ENCODE results near the gene G6PC2.
"Not testable (repeated sequence)": the region's sequence is repeated elsewhere in the genome, so short reads cannot be mapped to it uniquely, and the experiment has no call there.

Gene G6PC2, protein sequence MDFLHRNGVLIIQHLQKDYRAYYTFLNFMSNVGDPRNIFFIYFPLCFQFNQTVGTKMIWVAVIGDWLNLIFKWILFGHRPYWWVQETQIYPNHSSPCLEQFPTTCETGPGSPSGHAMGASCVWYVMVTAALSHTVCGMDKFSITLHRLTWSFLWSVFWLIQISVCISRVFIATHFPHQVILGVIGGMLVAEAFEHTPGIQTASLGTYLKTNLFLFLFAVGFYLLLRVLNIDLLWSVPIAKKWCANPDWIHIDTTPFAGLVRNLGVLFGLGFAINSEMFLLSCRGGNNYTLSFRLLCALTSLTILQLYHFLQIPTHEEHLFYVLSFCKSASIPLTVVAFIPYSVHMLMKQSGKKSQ

DNA sequence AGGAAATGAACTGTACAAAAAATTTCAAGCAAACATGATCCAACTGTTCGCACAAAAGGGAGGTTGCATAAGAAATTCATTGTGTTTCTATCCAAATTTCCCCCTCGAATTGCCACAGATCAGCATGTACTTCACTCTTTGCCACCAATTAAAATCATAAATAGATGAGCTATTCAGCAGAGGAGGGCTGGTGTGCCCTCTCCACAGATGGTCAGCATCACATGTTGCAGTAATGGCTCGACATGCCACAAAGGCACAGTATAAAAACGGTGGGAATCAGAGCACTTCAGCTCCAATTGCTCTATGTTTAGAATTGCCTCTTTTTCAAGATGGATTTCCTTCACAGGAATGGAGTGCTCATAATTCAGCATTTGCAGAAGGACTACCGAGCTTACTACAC lies at the start of gene G6PC2:
Gene G6PC2 (plus strand): TSS at position 289 of the 400 bp plus-strand sequence. CDS start 41 bp downstream, at position 330.
- no peak for DNase-seq

DNA sequence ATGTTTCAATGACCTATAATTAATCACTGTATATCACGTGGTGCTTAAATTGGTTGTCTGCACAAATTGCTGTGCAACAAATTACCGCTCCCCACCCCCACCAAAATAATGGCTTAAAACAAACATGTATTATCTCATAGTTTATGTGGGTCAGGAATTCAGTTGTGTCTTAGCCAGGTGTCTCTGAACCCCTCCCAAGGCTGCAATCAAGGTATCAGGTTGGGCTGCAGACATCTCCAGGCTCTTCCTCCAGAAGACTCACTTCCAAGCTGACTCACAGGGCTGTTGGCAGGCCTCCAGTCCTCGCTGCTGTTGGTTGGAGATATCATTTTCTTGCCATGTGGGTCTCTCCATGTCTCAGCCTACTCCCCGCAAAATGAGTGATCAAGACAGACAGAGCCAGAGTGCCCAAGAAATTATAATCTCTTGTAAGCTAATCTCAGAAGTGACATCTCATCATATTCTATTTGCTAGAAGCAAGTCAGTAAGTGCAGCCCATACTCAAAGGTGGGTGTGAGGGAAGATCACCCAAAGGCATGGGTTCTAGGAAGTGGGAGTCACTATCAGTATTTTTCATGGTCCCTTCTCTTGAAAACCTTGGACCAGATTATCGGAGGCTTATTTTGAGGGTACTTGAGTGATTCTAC lies 49.3 kb upstream of the G6PC2 start:
- DNase-seq: no peak

DNA sequence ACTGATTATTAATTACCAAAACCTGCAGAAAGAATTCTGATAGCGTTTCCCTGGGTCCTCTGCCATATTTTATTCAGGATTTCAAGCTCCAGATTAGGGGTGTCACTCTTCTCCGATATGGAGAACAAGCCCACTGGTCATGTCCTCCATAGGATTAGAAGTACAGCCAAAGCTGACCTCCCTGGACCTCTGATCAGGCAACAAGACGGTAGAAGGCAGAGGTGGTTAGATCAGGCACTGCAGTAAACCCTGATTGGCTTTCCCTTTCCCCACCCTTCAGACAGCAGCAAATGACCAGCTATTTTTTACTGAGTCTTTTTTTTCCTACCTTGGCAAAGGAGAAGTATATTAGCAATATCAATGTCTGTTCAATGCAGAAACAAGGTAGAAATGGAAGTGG lies 48.6 kb upstream of the G6PC2 start:
- DNase-seq: no peak

DNA sequence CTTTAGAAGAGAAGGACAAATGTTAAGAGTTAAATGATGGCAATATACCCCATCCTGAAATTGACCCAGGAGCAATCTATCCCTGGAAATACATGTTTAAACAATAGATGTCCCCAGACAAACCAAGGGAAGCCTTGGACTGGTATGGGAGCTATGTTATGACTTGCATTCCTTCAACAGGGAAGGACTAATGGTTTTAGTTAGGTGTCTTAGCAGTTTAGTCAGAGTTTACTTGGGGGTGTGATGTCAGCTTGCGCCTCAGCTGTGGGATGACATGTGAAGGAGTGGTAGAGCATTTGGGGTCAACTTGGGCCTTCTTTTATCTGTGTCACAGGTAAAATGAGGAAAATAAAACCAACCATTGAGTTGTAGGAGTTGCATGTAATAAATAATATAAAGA lies 47.6 kb upstream of the G6PC2 start:
- DNase-seq: no peak

DNA sequence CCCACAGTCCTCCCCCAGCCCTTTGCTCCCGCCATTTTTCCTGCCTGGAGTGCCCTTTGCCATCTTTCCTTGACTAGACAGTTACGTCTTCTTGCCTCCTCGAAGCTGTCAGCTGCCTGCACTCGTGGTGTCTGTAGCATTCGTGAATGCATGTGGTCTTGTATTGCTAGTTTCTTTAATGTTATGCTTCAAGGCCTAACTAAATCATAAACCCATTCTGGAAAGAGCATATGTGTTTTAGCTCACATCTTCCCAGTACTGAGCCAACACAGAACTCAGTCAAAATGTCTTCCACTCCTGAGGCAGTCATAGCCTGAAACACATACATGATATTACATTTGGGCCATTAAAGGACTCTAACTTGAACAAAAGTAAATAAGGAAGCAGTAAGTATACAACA lies 46.4 kb upstream of the G6PC2 start:
- no peak for DNase-seq

DNA sequence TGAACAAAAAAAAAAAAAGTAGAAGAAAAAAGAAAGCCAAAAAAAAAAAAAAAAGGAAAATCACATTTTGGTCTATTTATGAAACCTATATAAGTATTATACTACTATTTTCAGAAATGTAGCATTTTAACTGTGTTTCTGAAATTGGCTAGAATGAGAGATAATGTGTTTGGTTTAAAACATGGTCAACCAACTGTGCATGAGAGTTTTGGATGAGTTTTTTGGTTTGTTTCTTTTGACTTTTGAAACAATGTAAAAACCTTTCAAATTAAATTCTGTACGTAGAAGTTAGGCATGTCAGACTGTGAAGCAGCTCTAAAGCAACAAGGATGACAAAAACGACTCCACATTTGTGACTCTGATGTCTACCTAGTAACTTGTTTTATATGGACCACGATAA lies 45.5 kb upstream of the G6PC2 start:
- no peak for DNase-seq

DNA sequence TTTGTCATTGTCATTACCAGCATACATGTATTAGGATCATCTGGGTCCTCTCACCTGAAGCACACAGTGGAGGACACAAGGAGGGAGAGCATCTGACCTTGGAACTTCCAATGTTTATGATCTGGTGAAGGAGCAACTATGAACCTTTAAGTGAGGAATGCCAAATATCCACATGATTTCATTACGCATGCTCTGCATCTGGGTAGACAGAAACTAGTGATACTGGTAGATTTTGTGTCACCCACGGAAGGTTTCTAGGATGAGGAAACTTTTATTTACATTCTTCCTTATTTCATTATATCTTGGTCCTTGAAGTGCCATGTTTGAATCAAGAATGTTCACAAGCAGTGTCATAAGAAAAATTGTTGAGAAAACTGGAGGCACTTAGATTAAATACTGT lies 42.9 kb upstream of the G6PC2 start:
- DNase-seq: no peak

DNA sequence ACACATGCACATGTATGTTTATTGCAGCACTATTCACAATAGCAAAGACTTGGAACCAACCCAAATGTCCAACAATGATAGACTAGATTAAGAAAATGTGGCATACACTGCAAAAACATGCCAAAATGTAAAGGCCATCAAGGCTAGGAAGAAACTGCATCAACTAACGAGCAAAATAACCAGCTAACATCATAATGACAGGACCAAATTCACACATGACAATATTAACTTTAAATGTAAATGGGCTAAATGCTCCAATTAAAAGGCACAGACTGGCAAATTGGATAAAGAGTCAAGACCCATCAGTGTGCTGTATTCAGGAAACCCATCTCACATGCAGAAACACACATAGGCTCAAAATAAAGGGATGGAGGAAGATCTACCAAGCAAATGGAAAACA lies 33.9 kb upstream of the G6PC2 start:
- not testable (repeated sequence) for DNase-seq

DNA sequence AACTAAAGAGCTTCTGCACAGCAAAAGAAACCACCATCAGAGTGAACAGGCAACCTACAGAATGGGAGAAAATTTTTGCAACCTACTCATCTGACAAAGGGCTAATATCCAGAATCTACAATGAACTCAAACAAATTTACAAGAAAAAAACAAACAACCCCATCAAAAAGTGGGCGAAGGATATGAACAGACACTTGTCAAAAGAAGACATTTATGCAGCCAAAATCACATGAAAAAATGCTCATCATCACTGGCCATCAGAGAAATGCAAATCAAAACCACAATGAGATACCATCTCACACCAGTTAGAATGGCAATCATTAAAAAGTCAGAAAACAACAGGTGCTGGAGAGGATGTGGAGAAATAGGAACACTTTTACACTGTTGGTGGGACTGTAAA lies 30.7 kb upstream of the G6PC2 start:
- DNase-seq: not testable (repeated sequence)

DNA sequence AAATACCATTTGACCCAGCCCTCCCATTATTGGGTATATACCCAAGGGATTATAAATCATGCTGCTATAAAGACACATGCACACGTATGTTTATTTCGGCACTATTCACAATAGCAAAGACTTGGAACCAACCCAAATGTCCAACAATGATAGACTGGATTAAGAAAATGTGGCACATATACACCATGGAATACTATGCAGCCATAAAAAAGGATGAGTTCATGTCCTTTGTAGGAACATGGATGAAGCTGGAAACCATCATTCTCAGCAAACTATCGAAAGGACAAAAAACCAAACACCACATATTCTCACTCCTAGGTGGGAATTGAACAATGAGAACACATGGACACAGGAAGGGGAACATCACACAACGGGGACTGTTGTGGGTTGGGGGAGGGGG lies 30.3 kb upstream of the G6PC2 start:
- not testable (repeated sequence) for DNase-seq

DNA sequence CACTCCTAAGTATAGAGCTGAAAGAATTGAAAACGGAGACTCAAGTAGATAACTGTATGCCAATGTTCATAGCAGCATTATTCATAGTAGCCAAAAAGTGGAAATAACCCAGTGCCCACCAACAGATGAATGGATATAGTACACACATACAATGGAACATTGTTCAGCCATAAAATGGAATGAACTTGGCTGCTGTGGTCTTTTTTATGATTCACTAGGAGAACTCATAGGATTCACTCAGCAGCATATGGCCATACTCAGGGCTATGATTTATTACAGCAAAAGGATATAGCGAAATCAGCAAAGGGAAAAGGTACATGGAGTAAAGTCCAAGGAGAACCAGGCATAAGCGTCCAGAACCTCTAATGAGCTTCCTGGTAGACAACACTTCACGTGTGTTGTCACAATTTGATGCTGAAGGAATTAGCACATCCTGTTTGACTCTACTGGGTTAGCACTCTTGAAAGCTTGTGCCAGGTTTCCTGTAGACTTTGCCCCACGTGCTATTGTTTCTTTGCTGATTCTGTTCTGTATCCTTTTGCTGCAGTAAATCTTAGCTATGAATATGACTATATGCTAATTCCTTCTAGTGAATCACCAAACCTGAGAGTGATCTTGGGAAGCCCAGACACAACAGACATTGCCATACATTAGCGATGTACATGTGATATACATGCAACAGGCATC lies 26.6 kb upstream of the G6PC2 start:
- no peak for DNase-seq

DNA sequence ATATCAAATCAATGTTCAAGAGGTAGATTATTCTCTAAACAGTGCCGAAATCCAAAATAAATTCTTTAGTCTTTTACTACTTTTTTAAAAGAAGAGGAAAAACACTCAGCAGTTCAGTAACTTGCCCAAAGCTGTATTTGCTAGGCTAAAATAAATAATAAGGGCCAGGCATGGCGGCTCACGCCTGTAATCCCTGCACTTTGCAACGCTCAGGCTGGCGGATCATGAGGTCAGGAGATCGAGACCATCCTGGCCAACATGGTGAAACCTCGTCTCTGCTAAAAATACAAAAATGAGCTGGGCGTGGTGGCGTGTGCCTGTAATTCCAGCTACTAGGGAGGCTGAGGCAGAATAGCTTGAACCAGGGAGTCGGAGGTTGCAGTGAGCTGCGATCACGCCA lies 18.9 kb upstream of the G6PC2 start:
- DNase-seq: not testable (repeated sequence)

DNA sequence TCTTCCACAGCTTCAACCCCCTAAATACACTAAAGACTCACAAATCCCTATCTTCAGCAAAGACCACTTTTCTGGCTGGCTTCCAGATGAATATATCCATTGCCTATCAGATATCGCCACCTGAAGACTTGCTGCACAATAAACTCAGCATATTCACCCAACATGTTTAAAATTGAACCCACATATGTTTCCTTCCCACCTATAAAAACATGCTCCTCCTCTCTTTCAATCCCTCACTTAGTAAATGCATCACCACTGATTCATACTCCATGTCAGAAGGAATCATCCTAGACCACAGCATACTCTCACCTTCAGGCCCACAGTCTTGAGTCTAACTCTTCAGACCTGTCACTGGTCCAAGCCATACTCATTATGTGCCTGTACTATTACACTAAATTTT lies 16.1 kb upstream of the G6PC2 start:
- no peak for DNase-seq

DNA sequence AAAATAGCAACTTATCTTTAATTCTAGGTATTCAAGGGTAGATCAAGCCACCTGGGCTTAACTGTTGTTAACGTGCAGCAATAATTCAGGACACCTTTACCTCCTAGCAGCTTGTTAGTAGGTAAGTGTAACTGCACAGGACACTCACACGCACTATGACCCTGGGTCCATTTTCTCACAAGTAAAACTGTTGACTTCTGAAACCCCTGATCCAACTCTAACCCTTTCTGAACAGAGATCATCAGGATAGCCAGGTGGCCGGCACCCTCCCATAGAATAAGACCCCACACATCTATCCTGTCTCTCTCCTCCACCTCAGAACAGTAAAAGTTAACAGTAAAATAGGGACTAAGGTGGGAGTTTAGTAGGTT lies 11.5 kb upstream of the G6PC2 start:
- no peak for DNase-seq

DNA sequence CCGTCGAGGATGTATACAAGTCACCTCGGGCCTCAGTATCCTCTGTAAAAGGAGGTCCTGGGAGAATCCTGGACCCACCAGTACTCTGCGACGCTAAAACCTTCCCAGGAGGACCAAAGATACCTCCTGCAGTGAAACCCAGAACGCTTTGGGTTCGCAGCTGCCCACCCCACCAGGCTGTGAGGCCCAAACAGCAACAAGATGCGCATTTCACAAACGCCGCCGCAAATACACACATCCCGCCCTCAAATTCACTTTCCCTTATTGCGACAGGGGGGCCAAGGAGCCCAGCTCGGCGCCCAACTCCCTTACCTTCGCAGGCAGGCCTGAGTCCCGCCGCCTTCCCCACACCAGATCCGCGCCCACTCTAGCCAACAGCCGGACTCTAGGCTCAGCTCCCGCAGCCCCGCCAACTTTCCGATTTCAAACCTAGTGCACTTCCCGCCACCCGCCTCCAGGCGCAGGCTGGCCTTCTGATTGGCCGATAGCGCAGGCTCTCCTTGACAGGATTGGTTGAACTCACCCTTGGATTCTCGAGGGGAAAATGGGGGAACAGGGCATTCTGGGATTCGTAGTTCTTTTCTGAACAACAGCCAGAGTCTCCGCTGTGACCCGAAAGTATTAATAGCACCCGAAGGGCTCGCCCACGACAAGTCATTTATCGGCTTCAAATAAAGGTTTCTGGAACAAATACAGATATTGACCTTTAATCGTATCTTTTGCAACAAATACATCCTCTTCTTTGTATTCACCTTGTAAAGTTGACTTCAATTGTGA lies 10.9 kb upstream of the G6PC2 start, which contains the start of gene SPC25:
Gene SPC25 (minus strand): TSS at position 425 of the 777 bp plus-strand sequence. CDS start 911 bp downstream, outside the sequence.
- DNase-seq: peak; percentile 98

DNA sequence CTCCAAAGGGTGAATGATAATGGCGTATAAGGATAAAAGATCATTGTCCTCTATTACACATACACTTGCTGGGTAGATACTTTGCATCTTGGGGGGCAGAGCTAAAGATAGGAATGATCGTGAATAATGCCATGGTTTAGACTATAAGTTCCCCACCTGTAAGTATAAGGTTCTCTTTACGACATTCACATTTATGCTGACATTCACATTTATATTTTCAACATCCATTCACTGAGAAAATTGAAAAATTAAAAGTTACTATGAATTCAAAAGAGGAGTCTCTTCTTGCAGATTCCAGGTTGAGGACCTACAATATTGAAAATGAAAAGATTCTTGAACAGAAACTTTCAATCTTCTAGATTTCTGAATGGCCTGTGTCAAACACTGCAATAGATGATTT lies 8.8 kb upstream of the G6PC2 start:
- no peak for DNase-seq

DNA sequence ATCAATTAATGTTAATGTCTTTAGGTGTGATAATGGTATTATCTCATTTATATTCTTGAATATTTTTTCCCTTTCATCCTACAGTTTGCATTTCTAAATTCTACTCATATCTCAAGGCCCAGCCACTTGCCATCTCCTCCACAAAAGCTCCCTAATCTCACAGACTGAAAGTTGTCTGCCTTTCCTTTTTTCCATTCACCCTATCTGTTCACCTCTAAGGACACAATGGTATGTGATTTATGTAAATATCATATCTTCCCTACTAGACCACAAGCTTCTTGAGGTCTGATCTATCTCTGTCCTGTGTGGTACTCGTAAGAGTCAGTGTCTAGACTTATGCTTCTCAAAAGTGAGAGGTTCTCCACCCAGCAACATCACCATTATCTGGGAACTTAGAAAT lies 7.0 kb upstream of the G6PC2 start:
- DNase-seq: no peak

DNA sequence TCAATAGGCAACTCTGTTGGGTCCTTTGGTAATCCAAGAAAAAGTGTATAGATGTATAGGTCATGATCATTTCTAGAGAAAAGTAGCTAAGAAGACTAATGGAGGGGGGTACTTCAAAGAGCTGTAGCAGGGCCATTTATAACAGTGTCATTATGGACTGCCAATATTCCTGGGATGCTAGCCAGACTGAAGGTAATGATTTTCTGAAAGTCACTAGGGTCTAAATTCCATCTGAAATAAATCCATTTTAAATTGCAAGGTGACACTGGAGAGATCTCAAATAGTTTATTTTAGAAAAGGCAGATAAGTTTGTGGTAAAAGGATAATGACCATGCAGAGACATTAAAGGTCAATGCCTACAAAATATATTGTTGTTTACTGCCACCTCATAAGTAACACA lies 6.4 kb upstream of the G6PC2 start:
- no peak for DNase-seq

DNA sequence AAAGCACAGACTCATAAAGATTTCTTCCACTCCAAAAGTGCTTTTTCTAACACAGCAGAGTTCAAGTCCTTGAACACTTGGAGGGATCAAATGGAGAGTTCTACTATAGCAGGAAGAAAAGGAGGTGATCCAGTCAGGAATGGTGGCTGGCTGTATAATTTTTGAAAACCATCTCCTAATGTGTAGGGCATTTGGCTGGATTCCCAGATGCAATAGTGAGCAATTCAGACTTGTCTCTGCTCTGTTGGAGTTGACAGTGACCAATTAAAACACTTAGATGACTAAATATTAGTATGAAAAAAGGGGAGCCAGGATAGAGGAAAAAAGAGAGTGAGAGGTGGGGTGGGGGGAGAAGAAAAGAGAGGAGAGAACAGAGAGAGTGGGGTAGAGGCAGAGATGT lies 5.3 kb upstream of the G6PC2 start:
- DNase-seq: peak; percentile 25

DNA sequence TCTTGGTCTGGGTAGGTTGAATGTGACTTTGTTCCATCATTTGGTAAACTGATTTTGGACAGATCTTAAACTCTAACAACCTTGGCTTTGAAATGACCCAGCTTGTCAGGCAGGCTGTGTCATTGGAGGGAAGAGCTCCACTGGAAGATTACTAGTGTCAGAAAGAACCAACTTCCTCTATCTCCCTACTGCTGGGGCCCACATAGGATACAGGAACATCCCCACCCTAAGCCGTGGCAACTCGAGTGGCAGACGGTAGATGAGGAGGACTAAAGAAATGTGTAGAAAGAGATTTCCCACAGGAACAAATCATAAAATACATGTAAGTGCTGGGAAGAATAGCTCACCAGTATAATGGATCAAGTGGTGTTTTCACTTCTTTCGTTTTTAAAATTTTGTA lies 4.3 kb upstream of the G6PC2 start:
- DNase-seq: no peak

DNA sequence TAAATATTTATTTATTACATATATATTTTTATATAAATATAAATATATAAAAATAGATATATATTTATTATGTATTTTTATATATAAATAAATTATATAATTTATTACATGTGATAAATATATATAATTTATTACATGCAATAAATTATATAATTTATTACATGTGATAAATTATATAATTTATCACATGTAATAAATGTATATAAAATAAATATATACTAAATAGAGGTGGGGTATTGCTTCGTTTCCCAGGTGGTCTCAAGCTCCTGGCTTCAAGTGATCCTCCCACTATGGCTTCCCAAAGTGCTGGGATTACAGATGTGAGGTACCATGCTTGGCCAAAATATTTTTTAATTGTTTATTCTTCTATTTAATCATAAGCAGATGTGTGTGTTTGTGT lies 3.6 kb upstream of the G6PC2 start:
- no peak for DNase-seq

DNA sequence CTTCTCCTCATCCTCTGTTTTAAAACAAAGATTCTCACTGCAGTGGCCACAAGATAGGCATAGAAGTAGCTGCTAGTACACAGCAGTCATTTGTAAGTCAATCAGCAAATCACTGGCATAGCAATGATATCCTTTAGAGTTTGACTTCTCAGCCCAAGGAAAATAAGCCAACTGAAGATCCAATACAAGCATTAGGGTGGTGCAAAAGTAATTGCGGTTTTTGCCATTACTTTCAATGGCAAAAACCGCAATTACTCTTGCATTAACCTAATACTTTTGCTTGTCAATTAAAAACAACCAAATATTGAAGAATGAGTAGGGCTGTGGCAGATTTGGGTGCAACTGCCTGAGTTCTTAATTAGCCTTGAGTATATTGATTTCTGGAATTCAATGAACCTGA lies 2.8 kb downstream of the G6PC2 start:
- DNase-seq: no peak

DNA sequence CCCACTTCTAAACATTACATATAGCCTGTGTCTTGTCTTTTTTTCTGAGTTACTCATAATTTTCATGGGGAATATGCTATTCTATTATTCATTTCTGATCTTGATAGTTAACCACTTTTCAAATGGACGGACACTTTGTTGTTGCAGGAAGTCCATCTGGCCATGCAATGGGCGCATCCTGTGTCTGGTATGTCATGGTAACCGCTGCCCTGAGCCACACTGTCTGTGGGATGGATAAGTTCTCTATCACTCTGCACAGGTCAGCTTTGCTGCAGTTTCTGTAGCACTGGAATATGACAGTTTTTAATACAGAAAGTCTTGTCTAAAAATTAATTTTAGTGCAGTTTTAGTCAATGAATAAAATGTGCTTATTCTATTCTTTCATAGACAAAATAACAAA lies 3.3 kb downstream of the G6PC2 start:
- no peak for DNase-seq
